ENCODE data around the gene TIGIT. TPM values are rescaled to one million over a fixed set of nuclear protein-coding genes. Genes with fewer than 3 reads are reported as not detected.

TIGIT gene
- total RNA-seq, 4 donors from 2014 or later, result 0.11 to 0.98 (median 0.40) TPM; not detected in 1

DNA sequence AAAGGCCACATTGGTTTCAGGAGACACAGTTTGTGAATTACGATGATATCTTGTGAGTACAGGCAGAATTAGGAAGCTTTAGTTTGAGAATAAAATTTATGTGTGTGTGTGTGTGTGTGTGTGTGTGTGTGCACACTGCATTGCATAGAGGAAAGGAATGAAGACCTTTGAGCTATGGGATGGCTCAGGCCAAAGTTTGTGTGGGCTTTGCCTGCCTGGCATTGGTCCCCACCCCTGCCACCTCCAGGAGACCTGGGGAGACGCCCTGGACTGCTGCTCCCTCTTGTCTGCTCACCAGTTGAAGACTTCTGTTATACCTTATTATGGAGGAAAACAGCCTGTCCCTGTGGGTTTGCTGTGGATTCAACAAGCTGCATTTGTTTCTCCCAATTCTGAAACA, 37.2 kb downstream of the TIGIT start:
- Histone ChIP-seq H3K27ac (no peak overlapping the region), H3K36me3 (no peaks in the 10 kb centered on the region), H3K4me1 (no peaks in the 10 kb centered on the region), H3K9me3 (no peaks in the 10 kb centered on the region), H3K27me3 (no peaks in the 10 kb centered on the region), H3K4me3 (replicated peaks in 1 of 3) (no peak overlapping the region)
- intact Hi-C loops (cut with DNase I), result no loop called here
- 90 to 100% methylated on average over 2 of the region's 2 CpGs for WGBS, 2 donors
- no peak for DNase-seq
- no peak for TF ChIP-seq POLR2A (IDR thresholded peaks at IDR 0.05)
- TF ChIP-seq, protein P1, sequence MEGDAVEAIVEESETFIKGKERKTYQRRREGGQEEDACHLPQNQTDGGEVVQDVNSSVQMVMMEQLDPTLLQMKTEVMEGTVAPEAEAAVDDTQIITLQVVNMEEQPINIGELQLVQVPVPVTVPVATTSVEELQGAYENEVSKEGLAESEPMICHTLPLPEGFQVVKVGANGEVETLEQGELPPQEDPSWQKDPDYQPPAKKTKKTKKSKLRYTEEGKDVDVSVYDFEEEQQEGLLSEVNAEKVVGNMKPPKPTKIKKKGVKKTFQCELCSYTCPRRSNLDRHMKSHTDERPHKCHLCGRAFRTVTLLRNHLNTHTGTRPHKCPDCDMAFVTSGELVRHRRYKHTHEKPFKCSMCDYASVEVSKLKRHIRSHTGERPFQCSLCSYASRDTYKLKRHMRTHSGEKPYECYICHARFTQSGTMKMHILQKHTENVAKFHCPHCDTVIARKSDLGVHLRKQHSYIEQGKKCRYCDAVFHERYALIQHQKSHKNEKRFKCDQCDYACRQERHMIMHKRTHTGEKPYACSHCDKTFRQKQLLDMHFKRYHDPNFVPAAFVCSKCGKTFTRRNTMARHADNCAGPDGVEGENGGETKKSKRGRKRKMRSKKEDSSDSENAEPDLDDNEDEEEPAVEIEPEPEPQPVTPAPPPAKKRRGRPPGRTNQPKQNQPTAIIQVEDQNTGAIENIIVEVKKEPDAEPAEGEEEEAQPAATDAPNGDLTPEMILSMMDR (IDR thresholded peaks at IDR 0.05), result no peak

DNA sequence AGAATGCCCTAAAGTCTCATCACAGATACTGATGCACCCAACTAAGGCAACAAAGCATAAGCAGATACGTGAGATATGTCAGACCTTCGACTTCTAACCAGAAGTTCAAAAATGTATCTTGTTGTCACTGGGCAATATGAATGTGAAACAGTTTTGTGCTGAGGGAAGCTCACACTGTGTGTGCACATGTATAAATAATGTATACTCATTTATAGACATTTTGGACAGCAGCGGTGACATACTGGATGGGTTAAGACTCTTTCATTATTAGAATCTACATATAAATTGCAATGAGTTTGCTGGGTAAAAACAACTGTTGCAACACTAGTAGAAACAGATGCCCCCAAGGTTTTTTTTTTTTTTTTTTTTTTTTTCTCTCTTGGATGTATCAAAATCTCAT, 37.9 kb downstream of the TIGIT start:
- DNase-seq, result no peak
- intact Hi-C loops (cut with DNase I), result no loop called here
- TF ChIP-seq, protein P1 (IDR thresholded peaks at IDR 0.05), result no peak
- no peak for TF ChIP-seq POLR2A (IDR thresholded peaks at IDR 0.05)
- H3K4me3 ChIP-seq (replicated peaks in 1 of 3), result no peak overlapping the region
- H3K36me3 ChIP-seq, result no peaks in the 10 kb centered on the region
- H3K4me1 ChIP-seq, result no peaks in the 10 kb centered on the region
- H3K27ac ChIP-seq, result no peak overlapping the region
- H3K27me3 ChIP-seq, result no peaks in the 10 kb centered on the region
- 95 to 97% methylated on average over 3 of the region's 3 CpGs for WGBS, 2 donors
- H3K9me3 ChIP-seq, result no peaks in the 10 kb centered on the region

DNA sequence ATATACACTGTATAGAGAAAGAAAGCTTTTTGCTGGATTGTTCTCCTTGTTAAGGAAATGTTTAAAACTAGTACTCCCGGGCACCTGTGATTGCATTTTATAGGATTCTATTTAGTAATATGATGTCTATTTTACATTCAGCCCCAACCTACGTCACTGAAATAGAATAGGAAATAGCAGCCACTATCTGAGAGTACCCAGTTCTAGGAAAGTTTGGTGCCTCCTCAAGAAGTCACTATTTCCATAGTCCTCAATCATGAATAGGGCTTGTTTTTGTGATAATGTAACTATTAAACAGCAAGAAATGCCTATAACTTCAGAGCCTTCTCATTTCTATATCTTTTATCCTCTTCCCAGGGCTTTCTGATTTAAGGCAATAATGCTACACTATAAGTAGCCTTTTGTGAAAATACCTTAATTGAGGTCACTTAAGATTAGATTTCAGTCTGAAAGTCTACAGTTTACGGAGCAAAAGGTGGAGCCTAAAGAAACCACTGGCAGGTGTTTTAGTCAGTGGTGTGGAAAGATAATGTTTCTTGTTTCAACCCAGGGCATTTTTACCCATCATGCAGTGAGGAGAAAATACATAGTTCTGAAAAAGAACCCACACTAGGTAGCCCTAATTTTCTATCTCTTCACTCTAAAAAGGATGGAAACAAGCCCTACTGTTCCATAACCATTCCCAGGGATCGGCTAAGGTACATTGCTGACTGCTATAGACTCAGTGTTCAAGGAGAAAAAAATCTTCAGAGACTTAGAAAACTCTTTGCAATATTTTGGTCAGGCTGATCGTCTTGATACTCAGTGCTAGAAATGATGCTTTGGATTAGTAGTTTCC, 38.7 kb downstream of the TIGIT start:
- Histone ChIP-seq H3K4me1 (no peaks in the 10 kb centered on the region), H3K9me3 (no peaks in the 10 kb centered on the region), H3K27me3 (no peaks in the 10 kb centered on the region), H3K36me3 (no peaks in the 10 kb centered on the region), H3K27ac (no peak overlapping the region), H3K4me3 (replicated peaks in 1 of 3) (no peak overlapping the region)
- TF ChIP-seq, protein P1 (IDR thresholded peaks at IDR 0.05), result no peak
- TF ChIP-seq POLR2A (IDR thresholded peaks at IDR 0.05), result no peak
- intact Hi-C loops (cut with DNase I), result no loop called here
- DNase-seq, result no peak
- WGBS, 2 donors, result 94% methylated on average over 5 of the region's 5 CpGs

DNA sequence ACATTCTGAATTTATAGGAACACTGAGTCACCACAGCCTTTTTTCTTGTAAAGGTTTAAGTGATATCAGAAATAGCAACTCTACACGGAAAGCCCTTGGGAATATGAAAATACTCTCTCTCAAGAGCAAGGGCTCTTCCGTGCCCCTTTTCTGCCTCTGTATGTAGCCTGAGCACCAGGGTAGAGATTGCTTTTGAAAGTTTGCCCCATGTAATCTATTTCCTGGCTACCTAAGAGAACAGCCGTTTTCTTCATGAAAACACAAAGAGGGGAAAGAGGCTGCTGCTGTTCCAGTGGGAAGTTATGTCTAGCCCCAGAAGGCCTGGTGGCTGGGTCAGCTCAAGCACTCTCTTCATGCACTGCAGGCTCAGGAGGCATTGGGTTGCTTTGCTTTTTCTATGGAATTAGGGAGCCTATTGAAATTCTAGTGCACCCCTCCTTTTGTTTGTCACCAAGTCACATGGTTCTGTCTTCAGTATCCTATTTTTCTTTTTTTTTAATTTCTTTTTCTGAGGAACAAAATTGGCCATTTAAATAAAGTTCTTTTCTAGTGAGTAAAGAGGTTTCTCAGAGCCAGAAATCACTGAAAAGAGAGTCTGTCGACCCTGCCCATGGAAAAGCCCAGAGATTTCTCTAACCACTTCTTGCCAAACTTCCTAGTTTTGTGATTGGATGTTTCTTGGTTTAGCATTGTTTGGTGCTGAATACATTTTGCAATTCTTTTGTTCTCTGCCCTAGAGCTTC, 39.5 kb downstream of the TIGIT start:
- Histone ChIP-seq H3K4me1 (no peaks in the 10 kb centered on the region), H3K4me3 (replicated peaks in 1 of 3) (no peak overlapping the region), H3K27ac (no peak overlapping the region), H3K36me3 (peaks cover 0 to 2% of the 10 kb centered on the region in 2 donors), H3K27me3 (no peaks in the 10 kb centered on the region), H3K9me3 (no peaks in the 10 kb centered on the region)
- DNase-seq, result no peak
- intact Hi-C loops (cut with DNase I), result no loop called here
- no peak for TF ChIP-seq POLR2A (IDR thresholded peaks at IDR 0.05)
- TF ChIP-seq, protein P1 (IDR thresholded peaks at IDR 0.05), result no peak
- 63 to 77% methylated on average over 4 of the region's 4 CpGs for WGBS, 2 donors

DNA sequence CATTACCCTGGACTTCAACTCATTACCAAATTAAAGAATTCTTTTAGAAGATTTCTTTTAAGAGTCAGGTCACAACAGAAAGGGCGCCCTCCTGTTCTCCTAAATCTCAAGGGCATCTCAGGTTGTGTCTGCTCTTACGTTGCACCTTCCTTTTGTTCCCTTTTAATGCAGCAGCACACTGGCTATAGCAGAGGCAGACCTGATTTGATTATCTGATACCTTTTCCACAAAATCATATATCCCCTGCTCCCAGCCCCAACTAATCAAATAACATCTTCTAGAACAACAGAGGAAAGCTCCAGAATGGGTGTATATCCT, 40.1 kb downstream of the TIGIT start:
- Histone ChIP-seq H3K36me3 (peaks cover 0 to 5% of the 10 kb centered on the region in 2 donors), H3K9me3 (no peaks in the 10 kb centered on the region), H3K4me1 (no peaks in the 10 kb centered on the region), H3K27ac (no peak overlapping the region), H3K27me3 (no peaks in the 10 kb centered on the region), H3K4me3 (replicated peaks in 1 of 3) (no peak overlapping the region)
- TF ChIP-seq, protein P1 (IDR thresholded peaks at IDR 0.05), result no peak
- TF ChIP-seq POLR2A (IDR thresholded peaks at IDR 0.05), result no peak
- DNase-seq, result no peak
- intact Hi-C loops (cut with DNase I), result no loop called here
- WGBS, 2 donors, result 97 to 98% methylated on average over 2 of the region's 2 CpGs
